HAP-1 (cell line): ENCODE measurements around the gene PLPP7.
"Not testable (repeated sequence)": the region's sequence is repeated elsewhere in the genome, so short reads cannot be mapped to it uniquely, and the experiment has no call there.

Source experiments
- DNase-seq, 2 experiments: peaks; one replicate each; pipeline ENCODE4 v3.0.0-alpha.2; 2016 to 2020; ENCODE audit warnings: low spot score in 2 of 2
- H3K27me3 ChIP-seq: fragments of 250-450 bp; sonication (Bioruptor Pico); 2 replicates; pipeline ENCODE4 v1.5.1; 2020; ENCODE audit warnings: low read depth, mild to moderate bottlenecking, moderate library complexity
- H3K36me3 ChIP-seq: fragments of 250-450 bp; sonication (Bioruptor Pico); replicated peaks from 2 replicates; pipeline ENCODE4 v1.5.1; 2020; ENCODE audit warnings: mild to moderate bottlenecking
- H3K4me1 ChIP-seq: fragments of 250-450 bp; sonication (Bioruptor Pico); 2 replicates; pipeline ENCODE4 v1.5.1; 2020; ENCODE audit warnings: mild to moderate bottlenecking
- H3K4me3 ChIP-seq: fragments of 250-450 bp; sonication (Bioruptor Pico); 2 replicates; pipeline ENCODE4 v1.5.1; 2020; ENCODE audit warnings: mild to moderate bottlenecking, moderate library complexity
- H3K9me3 ChIP-seq: fragments of 250-450 bp; sonication (Bioruptor Pico); 2 replicates; pipeline ENCODE4 v1.5.1; 2020; ENCODE audit warnings: mild to moderate bottlenecking, moderate library complexity
- in situ Hi-C: fragments of 300-500 bp; cut with MboI; formaldehyde crosslinking; loops from 3 replicates; pipeline ENCODE4 v1.14.3; 2020; ENCODE audit warnings: low sequenced_read_pairs, inconsistent platforms, mixed read lengths

PLPP7 gene

GRCh38 chr9:131289301-131290035, at the start of gene PLPP7:
TSS of gene PLPP7 (plus strand) at chr9:131289723. CDS start at chr9:131289998, 275 bp downstream.
- in situ Hi-C loops, result no loop called here
- peak in 1 of 2 experiments; percentile 61 for DNase-seq
- no peaks in the 10 kb centered on the region for H3K36me3 ChIP-seq
- no peaks in the 10 kb centered on the region for H3K27me3 ChIP-seq
- no peaks in the 10 kb centered on the region for H3K9me3 ChIP-seq
- no peaks in the 10 kb centered on the region for H3K4me1 ChIP-seq
- H3K4me3 ChIP-seq, result no peak within 1 kb of the TSS

GRCh38 chr9:131240047-131240921, 49.2 kb upstream of the PLPP7 start:
- no peak overlapping the region for H3K4me3 ChIP-seq
- in situ Hi-C loops, result no loop called here
- H3K27me3 ChIP-seq, result no peaks in the 10 kb centered on the region
- no peaks in the 10 kb centered on the region for H3K36me3 ChIP-seq
- H3K9me3 ChIP-seq, result no peaks in the 10 kb centered on the region
- DNase-seq, result no peak
- 0 out of 2 replicates have a peak, but pooled peaks cover 3% of the 10 kb centered on the region for H3K4me1 ChIP-seq

GRCh38 chr9:131244331-131244730, 45.2 kb upstream of the PLPP7 start:
- H3K36me3 ChIP-seq, H3K4me1 ChIP-seq, H3K27me3 ChIP-seq, DNase-seq, in situ Hi-C loops, H3K4me3 ChIP-seq, H3K9me3 ChIP-seq: not testable (repeated sequence)

- H3K36me3 ChIP-seq, result no peaks in the 10 kb centered on the region
- no peaks in the 10 kb centered on the region for H3K9me3 ChIP-seq
- H3K4me1 ChIP-seq, result no peaks in the 10 kb centered on the region
- no peak overlapping the region for H3K4me3 ChIP-seq
- no peaks in the 10 kb centered on the region for H3K27me3 ChIP-seq
- no peak for DNase-seq
- in situ Hi-C loops, result no loop called here
Observed at GRCh38 chr9:131246618-131247017, 42.9 kb upstream of the PLPP7 start.

- H3K36me3 ChIP-seq, result no peaks in the 10 kb centered on the region
- no peak for DNase-seq
- H3K4me3 ChIP-seq, result no peak overlapping the region
- H3K4me1 ChIP-seq, result no peaks in the 10 kb centered on the region
- H3K9me3 ChIP-seq, result no peaks in the 10 kb centered on the region
- no peaks in the 10 kb centered on the region for H3K27me3 ChIP-seq
- in situ Hi-C loops, result no loop called here
Observed at GRCh38 chr9:131252120-131252519, 37.4 kb upstream of the PLPP7 start.

GRCh38 chr9:131253891-131254491, 35.5 kb upstream of the PLPP7 start:
- no peaks in the 10 kb centered on the region for H3K27me3 ChIP-seq
- no peak overlapping the region for H3K4me3 ChIP-seq
- no peaks in the 10 kb centered on the region for H3K4me1 ChIP-seq
- in situ Hi-C loops, result no loop called here
- no peaks in the 10 kb centered on the region for H3K9me3 ChIP-seq
- H3K36me3 ChIP-seq, result peaks cover 6% of the 10 kb centered on the region; the same call in 1 of the 2 replicates
- no peak for DNase-seq

- Histone ChIP-seq H3K9me3 (no peaks in the 10 kb centered on the region), H3K4me1 (no peaks in the 10 kb centered on the region), H3K27me3 (no peaks in the 10 kb centered on the region), H3K36me3 (peaks cover 12% of the 10 kb centered on the region), H3K4me3 (no peak overlapping the region)
- no peak for DNase-seq
- in situ Hi-C loops, result no loop called here
Observed at GRCh38 chr9:131254626-131255025, 34.9 kb upstream of the PLPP7 start.

- H3K4me1 ChIP-seq, result no peaks in the 10 kb centered on the region
- in situ Hi-C loops, result no loop called here
Observed at GRCh38 chr9:131255676-131256197, 33.8 kb upstream of the PLPP7 start.

GRCh38 chr9:131257266-131258025, 32.1 kb upstream of the PLPP7 start:
- in situ Hi-C loops, result no loop called here
- Histone ChIP-seq H3K4me3 (no peak overlapping the region), H3K27me3 (no peaks in the 10 kb centered on the region), H3K36me3 (peaks cover 22% of the 10 kb centered on the region), H3K4me1 (no peaks in the 10 kb centered on the region), H3K9me3 (no peaks in the 10 kb centered on the region)
- no peak for DNase-seq

More at GRCh38 chr9:131255676-131256197, 33.8 kb upstream of the PLPP7 start:
- H3K4me3 ChIP-seq, result no peak overlapping the region
- H3K36me3 ChIP-seq, result peaks cover 16% of the 10 kb centered on the region
- no peaks in the 10 kb centered on the region for H3K27me3 ChIP-seq
- no peaks in the 10 kb centered on the region for H3K9me3 ChIP-seq
- DNase-seq, result no peak

- H3K4me1 ChIP-seq, result no peaks in the 10 kb centered on the region
- no peaks in the 10 kb centered on the region for H3K9me3 ChIP-seq
- DNase-seq, result no peak
- H3K4me3 ChIP-seq, result no peak overlapping the region
- peaks cover 25% of the 10 kb centered on the region for H3K36me3 ChIP-seq
- no peaks in the 10 kb centered on the region for H3K27me3 ChIP-seq
- in situ Hi-C loops, result no loop called here
Observed at GRCh38 chr9:131258186-131258585, 31.3 kb upstream of the PLPP7 start.

GRCh38 chr9:131258698-131259431, 30.7 kb upstream of the PLPP7 start:
- in situ Hi-C loops, result no loop called here
- Histone ChIP-seq H3K4me1 (no peaks in the 10 kb centered on the region), H3K27me3 (no peaks in the 10 kb centered on the region), H3K36me3 (peaks cover 25% of the 10 kb centered on the region), H3K9me3 (no peaks in the 10 kb centered on the region), H3K4me3 (no peak overlapping the region)
- DNase-seq, result no peak

GRCh38 chr9:131259432-131259898, 30.1 kb upstream of the PLPP7 start:
- Histone ChIP-seq H3K4me1 (no peaks in the 10 kb centered on the region), H3K4me3 (no peak overlapping the region), H3K36me3 (peaks cover 25% of the 10 kb centered on the region), H3K27me3 (no peaks in the 10 kb centered on the region), H3K9me3 (no peaks in the 10 kb centered on the region)
- in situ Hi-C loops, result no loop called here
- DNase-seq, result no peak
